Tibial nerve (tissue), 4 donors: ENCODE data around the gene CASS4.

ENCODE experiments used
- CTCF ChIP-seq, 5 experiments: fragments of 200-600 bp in 3 of 5; fragments of 450-650 bp in 2 of 5; sonication (generic) in 3 of 5; IDR thresholded peaks; one replicate each; pipeline ENCODE4 v1.5.1; 2016 to 2019; ENCODE audit warnings: antibody characterized with exemption in 5 of 5, mild to moderate bottlenecking in 3 of 5, moderate library complexity in 2 of 5
- EP300 ChIP-seq, 2 donors: sonication (generic); formaldehyde crosslinking; IDR thresholded peaks; one replicate each; pipeline ENCODE4 v1.6.1; 2017; ENCODE audit warnings: antibody characterized with exemption in 2 of 2, mild to moderate bottlenecking in 1 of 2
- POLR2A ChIP-seq, 2 donors: fragments of 450-650 bp; IDR thresholded peaks; one replicate each; pipeline ENCODE4 v1.6.1; 2017; ENCODE audit warnings: antibody characterized with exemption in 2 of 2, mild to moderate bottlenecking in 2 of 2, moderate library complexity in 2 of 2

- no peak for TF ChIP-seq CTCF (IDR thresholded peaks at IDR 0.05)
- TF ChIP-seq POLR2A (IDR thresholded peaks at IDR 0.05) = no peak
- TF ChIP-seq EP300 (IDR thresholded peaks at IDR 0.05) = peak in 1 of 2 donors; percentile 65
Measured at GRCh38 chr20:56411759-56412472, at the start of gene CASS4.
